ENCODE results near the gene MATN4. TPM values are rescaled to one million over a fixed set of nuclear protein-coding genes. Genes with fewer than 3 reads are reported as not detected.

Gene MATN4
- total RNA-seq, 1 donor from 2014 or later, result 6.1 TPM

GRCh38 chr20:45294003-45294368 is 14.1 kb downstream of the MATN4 start:
- intact Hi-C loops (cut with micrococcal nuclease), result loop anchor here (5.0 kb wide), 1 partner anchor 382 kb away; the partner anchor contains the start of gene PABPC1L

GRCh38 chr20:45293041-45294002 is 14.8 kb downstream of the MATN4 start:
- intact Hi-C loops (cut with micrococcal nuclease), result loop anchor here (1.0 to 5.0 kb wide), 2 partner anchors 8 to 381 kb away; partner anchors contain the start of gene PABPC1L

GRCh38 chr20:45292343-45292742 is 15.8 kb downstream of the MATN4 start:
- intact Hi-C loops (cut with micrococcal nuclease), result loop anchor here (5.0 kb wide), 1 partner anchor 380 kb away; the partner anchor contains the start of gene PABPC1L

GRCh38 chr20:45291526-45291925 is 16.6 kb downstream of the MATN4 start:
- intact Hi-C loops (cut with micrococcal nuclease), result loop anchor here (1.0 to 5.0 kb wide), 5 partner anchors 195 to 480 kb away; partner anchors contain the start of gene PABPC1L

- intact Hi-C loops (cut with micrococcal nuclease), result loop anchor here (1.0 to 5.0 kb wide), 6 partner anchors 153 to 480 kb away; partner anchors contain the start of gene PABPC1L
Observed at GRCh38 chr20:45290677-45291355, 17.3 kb downstream of the MATN4 start.

GRCh38 chr20:45289942-45290676 is 18.0 kb downstream of the MATN4 start:
- intact Hi-C loops (cut with micrococcal nuclease), result loop anchor here (1.0 to 5.0 kb wide), 3 partner anchors 152 to 378 kb away; partner anchors contain the start of gene PABPC1L

- intact Hi-C loops (cut with micrococcal nuclease), result no loop called here
Observed at GRCh38 chr20:45288860-45289259, 19.2 kb downstream of the MATN4 start.

GRCh38 chr20:45288376-45288775 is 19.7 kb downstream of the MATN4 start:
- intact Hi-C loops (cut with micrococcal nuclease), result no loop called here

GRCh38 chr20:45283551-45284057 is 24.5 kb downstream of the MATN4 start:
- intact Hi-C loops (cut with micrococcal nuclease), result no loop called here

GRCh38 chr20:45282700-45283550 is 25.2 kb downstream of the MATN4 start:
- intact Hi-C loops (cut with micrococcal nuclease), result no loop called here

GRCh38 chr20:45279992-45280391 is 28.1 kb downstream of the MATN4 start:
- intact Hi-C loops (cut with micrococcal nuclease), result no loop called here

- intact Hi-C loops (cut with micrococcal nuclease), result no loop called here
Observed at GRCh38 chr20:45275338-45275737, 32.8 kb downstream of the MATN4 start.

- intact Hi-C loops (cut with micrococcal nuclease), result no loop called here
Observed at GRCh38 chr20:45269754-45270270, 38.3 kb downstream of the MATN4 start.

- intact Hi-C loops (cut with micrococcal nuclease), result no loop called here
Observed at GRCh38 chr20:45269056-45269455, 39.0 kb downstream of the MATN4 start.

- intact Hi-C loops (cut with micrococcal nuclease), result no loop called here
Observed at GRCh38 chr20:45268531-45268930, 39.6 kb downstream of the MATN4 start.

- intact Hi-C loops (cut with micrococcal nuclease), result no loop called here
Observed at GRCh38 chr20:45266977-45267376, 41.1 kb downstream of the MATN4 start.

GRCh38 chr20:45263556-45264266 is 44.4 kb downstream of the MATN4 start:
- intact Hi-C loops (cut with micrococcal nuclease), result no loop called here

- intact Hi-C loops (cut with micrococcal nuclease), result no loop called here
Observed at GRCh38 chr20:45258664-45259063, 49.4 kb downstream of the MATN4 start.

- intact Hi-C loops (cut with micrococcal nuclease), result no loop called here
Observed at GRCh38 chr20:45258259-45258658, 49.8 kb downstream of the MATN4 start.
